Measurements from ENCODE around the gene DCAF6.

The DCAF6 gene

DNA sequence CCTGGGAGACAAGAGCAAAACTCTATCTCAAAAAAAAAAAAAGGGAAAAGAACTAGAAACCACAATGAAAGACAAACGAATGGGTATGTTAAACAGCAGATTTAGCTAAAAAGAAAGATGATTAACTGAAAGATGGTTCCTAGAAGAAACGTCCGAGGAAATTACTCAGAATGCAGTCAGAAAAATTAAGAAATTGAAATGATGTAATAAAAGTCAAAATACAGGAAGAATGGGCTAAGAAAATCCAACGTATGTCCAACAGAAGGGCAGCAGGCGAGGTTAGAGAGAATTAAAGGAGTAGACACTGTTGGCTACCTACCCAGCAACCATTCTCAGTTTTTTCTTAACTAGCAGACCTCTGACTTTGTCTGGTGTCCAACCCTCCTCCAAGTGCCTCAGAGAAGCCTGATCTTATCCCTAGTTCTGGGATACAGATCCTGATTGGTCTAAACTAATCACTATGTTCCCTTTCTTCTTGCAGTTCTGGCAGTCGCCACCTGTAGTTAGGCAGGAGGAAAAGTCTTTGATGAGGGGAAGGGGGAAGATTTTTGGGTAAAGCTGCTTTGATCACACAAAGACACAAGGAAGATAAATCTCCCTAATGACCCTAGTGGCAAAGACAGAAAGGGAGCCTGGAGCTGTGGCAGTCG is 174.5 kb downstream of the DCAF6 start:
- DNase-seq: no peak

DNA sequence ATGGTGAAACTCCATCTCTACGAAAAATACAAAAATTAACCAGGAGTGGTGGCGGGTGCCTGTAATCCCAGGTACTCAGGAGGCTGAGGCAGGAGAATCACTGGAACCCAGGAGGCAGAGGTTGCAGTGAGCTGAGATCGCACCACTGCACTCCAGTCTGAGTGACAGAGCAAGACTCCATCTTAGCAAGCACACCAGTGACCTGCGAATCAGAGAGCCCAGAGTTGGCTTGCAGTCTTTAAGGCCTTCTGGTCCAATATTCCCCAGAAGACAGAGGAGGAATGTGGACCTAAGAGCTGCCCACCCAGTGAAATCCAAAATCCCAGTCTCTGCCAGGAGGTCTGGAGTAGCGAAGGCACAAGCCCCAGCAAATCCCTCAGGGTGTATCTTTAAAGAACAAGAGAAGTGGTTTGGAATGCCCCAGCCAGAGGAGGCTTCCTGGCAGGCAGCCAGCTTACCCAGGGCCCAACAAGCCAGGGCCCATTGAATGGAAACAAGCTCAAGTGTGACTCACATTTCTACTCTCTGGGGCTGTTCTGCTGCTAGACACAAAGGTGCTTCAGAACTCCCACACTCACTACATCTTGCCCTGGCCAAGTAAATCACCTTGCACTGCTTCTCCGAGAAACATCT is 176.3 kb downstream of the DCAF6 start:
- DNase-seq: no peak

DNA sequence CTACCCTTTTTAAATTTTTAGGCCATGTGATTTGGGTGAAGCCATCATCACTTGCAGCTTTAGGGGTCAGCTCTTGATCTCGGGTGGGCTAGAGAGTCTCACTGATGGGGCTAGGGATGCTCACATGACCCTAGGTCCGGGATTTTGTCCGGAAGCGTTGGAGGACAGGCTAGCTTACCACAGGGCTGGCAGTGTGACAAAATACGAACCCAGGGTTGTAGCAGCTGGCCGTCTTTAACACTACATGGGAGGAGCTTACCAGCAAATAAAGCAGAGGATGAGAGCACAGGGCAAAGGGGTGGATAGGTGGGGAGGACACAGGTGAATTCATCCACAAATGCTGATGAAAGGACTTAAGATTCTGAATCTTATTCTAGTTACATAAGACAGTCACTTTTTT is 178.4 kb downstream of the DCAF6 start:
- no peak for DNase-seq

DNA sequence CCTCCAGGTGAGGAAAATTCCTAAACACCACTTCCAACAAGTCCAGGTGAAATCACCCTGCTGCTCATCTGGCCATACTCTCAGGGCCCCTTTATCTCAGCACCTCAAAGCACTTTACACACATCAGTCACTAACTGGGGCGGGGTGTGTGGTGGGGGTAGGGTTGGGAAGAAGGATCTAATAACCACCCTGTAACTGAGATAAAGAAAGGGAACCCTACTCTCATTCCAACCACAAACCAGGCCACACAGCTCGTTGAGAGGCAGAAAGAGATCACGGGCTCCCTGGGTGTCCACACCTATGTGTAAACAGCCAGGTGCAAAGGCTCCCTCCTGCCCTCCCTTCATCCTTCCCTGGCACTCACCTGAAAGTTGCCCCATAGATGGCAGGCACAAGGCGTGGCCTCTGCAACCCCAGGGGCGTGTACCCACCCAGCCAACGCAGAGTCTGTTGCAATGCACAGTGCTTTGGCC is 179.9 kb downstream of the DCAF6 start:
- no peak for DNase-seq

DNA sequence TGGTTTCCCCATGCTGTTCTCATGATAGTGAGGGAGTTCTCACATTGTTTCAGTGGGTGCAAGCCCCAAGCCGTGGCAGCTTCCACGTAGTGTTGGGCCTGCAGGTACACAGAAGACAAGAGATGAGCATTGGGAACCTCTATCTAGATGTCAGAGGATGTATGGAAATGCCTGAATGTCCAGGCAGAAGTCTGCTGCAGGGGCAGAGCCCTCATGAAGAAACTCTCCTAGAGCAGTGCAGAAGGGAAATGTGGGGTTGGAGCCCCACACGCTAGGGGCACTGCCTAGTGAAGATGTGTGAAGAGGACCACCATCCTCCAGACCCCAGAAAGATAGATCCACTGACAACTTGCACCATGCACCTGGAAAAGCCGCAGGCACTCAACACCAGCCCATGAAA is 183.3 kb downstream of the DCAF6 start:
- no peak for DNase-seq

GRCh38 chr1:168121401-168122011 is 185.0 kb downstream of the DCAF6 start:
- no peak for DNase-seq

DNA sequence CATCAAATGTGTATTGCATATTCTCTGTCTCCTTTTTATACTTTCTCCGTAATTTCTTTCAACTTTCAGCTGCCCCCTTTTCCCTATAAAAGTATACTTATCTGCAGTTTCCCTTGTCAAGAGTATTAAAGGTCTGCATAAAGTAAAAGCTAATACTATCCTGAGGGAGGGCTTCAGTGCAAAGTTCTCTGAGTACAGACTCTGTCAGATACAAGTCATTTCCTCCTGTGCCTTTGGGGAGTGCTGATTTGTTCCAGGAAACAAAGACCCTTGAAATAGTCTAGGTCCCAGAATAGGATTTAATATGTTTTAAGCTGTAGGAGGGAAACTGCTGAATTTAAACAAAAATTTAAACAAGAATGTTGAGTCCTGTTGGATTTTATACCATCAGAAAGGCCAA is 188.6 kb downstream of the DCAF6 start:
- DNase-seq: no peak

Data from NCI-H1930 (cell line).